GM18517 (cell line): Measurements from ENCODE around the gene ATP6V0A4.

Experiments
- ATAC-seq: cut with Tn5 transposase; IDR thresholded peaks from one replicate; pipeline ENCODE4 v1.9.1; 2021; ENCODE audit warnings: mild to moderate bottlenecking, moderate library complexity; ENCODE audit not compliant: unreplicated experiment

ATP6V0A4 gene

DNA sequence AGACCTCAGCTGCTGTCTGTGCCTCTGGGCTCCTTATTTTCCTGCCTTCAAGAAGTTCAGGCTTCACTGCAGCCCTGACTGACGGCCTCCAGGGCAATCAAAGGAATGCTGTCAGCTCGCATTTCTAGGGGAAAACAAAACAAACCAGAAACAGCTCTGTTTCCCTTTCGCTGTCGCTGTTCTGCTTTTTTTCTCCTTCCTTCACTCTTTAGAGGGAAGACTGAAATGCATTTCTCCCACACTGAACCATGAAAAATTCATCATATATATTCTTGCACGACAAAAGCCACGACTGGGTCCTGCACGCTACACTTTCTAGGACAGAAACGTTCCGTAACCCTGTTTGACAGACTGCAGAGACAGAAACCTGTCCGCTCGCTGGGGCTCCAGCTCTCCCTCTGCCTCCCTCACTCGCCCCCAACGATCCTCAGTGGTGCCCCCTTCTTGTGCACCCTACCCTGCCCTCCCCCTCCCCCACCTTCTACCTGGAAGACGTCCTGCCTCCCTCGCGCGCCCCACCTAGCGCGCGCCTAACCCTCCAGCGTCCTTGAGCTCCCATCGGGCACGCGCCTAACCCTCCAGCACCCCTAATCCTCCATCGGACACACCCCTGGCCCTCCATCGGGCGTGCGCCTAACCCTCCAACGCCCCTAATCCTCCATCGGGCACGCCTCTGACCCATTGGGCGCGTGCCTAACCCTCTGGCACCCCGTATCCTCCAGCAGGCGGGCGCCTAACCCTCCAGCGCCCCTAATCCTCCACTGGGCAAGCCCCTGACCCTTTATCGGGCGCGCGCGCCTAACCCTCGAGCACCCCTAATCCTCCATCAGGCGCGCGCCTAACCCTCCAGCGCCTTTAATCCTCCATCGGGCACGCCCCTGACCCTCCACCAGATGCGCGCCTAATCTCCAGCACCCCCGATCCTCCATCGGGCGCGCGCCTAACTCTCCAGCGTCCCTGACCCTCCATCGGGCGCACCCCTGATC is 134.0 kb downstream of the ATP6V0A4 start:
- ATAC-seq: no peak

DNA sequence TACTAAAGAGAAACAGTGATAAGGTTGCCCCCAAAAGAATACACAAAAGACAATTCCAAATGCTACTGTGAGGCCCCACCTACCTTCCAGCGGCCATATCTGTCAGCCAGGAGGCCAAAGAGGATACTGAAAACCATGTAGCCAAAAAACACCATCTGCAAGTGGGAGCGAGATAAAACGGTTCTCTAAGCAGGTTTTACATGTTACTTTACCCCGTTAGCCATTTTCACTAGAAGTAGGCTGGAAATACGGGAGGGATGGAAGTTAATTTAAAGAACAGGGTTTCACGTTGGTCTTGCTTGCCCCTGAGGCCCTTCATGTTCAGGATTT is 135.0 kb downstream of the ATP6V0A4 start:
- no peak for ATAC-seq

GRCh38 chr7:138662076-138662990 is 135.7 kb downstream of the ATP6V0A4 start:
- no peak for ATAC-seq

DNA sequence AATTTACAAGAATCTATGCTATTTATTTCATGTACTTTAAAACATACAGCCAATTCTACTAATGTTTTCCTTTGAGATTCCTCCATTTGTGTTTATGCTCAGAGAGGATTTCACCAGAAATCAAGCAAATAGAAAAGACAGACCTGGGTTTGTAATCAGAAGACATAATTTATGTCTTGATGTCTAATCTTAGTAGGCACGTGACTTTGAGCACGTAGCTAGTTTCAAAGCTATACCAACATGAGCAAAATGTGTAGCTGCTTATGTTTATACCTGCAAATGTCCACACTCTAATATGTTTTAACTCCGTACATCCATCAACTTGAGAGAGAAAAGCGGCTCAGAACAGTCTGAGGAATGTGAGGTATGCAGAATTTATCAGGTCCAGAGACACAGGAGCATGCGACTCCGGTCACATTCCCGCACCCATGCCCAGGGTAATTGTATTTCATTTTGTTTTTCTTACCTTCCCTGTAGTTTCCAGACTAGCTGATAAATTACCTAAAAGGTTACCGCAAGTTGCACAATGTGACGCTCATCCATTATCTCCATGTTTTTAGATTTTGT is 136.8 kb downstream of the ATP6V0A4 start:
- no peak for ATAC-seq

DNA sequence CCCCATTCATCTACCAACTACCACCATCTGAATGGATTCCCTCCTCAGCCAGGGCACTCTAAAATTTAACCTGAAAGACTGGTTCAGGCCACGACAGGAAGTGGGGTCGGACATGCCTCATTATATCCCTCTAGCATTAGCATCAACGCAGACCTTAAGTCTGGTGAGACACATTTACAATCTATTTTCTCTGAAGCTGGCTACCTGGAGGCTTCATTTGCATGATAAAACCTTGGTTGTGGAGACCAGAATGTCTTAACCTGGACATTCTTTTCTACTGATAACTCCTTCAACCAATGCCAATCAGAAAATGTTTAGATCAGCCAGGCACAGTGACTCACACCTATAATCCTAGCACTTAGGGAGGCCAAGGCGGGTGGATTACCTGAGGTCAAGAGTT is 139.1 kb downstream of the ATP6V0A4 start:
- ATAC-seq: no peak

DNA sequence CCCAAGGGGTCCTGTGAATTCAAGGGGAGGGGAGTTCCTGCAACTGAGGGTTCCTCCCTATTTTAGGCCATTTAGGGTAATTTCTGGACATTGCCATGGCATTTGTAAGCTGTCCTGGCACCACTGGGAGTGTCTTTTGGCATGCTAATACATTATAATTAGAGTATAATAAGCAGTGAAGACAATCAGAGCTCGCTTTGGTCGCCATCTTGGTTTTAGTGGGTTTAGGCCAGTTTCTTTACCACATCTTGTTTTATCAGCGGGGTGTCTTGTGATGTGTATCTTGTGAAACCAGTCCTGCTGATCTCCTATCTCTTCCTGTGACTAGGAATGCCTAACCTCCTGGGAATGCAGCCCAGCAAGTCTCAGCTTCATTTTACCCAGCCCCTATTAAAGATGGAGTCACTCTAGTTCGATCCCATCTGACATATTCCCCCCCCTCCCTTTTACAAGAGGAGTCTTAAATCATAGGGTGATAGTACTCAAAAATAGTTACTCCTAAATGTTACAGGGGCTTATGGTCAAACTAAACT is 140.1 kb downstream of the ATP6V0A4 start:
- no peak for ATAC-seq

- ATAC-seq: no peak
Observed at GRCh38 chr7:138656952-138657351, 141.0 kb downstream of the ATP6V0A4 start.
